ENCODE measurements around the gene CA4. TPM values are rescaled to one million over a fixed set of nuclear protein-coding genes. Genes with fewer than 3 reads are reported as not detected.

Gene CA4
- total RNA-seq, 1 experiment from 2014 or later, result not detected

- no peak for DNase-seq (ENCODE audit: extremely low read depth, low read depth)
Measured at GRCh38 chr17:60153606-60154390, 4.0 kb downstream of the CA4 start.

GRCh38 chr17:60154616-60155426 is 5.0 kb downstream of the CA4 start:
- no peak for DNase-seq (ENCODE audit: extremely low read depth, low read depth)

- no peak for DNase-seq (ENCODE audit: extremely low read depth, low read depth)
Measured at GRCh38 chr17:60155427-60155814, 5.6 kb downstream of the CA4 start.

- DNase-seq (ENCODE audit: extremely low read depth, low read depth), result no peak
Measured at GRCh38 chr17:60155815-60156214, 6.0 kb downstream of the CA4 start.

- no peak for DNase-seq (ENCODE audit: extremely low read depth, low read depth)
Measured at GRCh38 chr17:60156746-60157145, 7.0 kb downstream of the CA4 start.

- no peak for DNase-seq (ENCODE audit: extremely low read depth, low read depth)
Measured at GRCh38 chr17:60157487-60158040, 7.8 kb downstream of the CA4 start.

- DNase-seq (ENCODE audit: extremely low read depth, low read depth), result no peak
Measured at GRCh38 chr17:60158751-60159478, 9.1 kb downstream of the CA4 start.

GRCh38 chr17:60159479-60159866 is 9.7 kb downstream of the CA4 start:
- no peak for DNase-seq (ENCODE audit: extremely low read depth, low read depth)

GRCh38 chr17:60160829-60161501 is 11.2 kb downstream of the CA4 start:
- DNase-seq (ENCODE audit: extremely low read depth, low read depth), result no peak

- DNase-seq (ENCODE audit: extremely low read depth, low read depth), result no peak
Measured at GRCh38 chr17:60161598-60162330, 12.0 kb downstream of the CA4 start.

GRCh38 chr17:60163108-60163784 is 13.5 kb downstream of the CA4 start:
- no peak for DNase-seq (ENCODE audit: extremely low read depth, low read depth)

- no peak for DNase-seq (ENCODE audit: extremely low read depth, low read depth)
Measured at GRCh38 chr17:60164164-60164563, 14.4 kb downstream of the CA4 start.

GRCh38 chr17:60164697-60165096 is 14.9 kb downstream of the CA4 start:
- DNase-seq (ENCODE audit: extremely low read depth, low read depth), result no peak

- DNase-seq (ENCODE audit: extremely low read depth, low read depth), result no peak
Measured at GRCh38 chr17:60165223-60165622, 15.4 kb downstream of the CA4 start.

- DNase-seq (ENCODE audit: extremely low read depth, low read depth), result no peak
Measured at GRCh38 chr17:60165971-60166370, 16.2 kb downstream of the CA4 start.

GRCh38 chr17:60167065-60167741 is 17.4 kb downstream of the CA4 start:
- no peak for DNase-seq (ENCODE audit: extremely low read depth, low read depth)

- DNase-seq (ENCODE audit: extremely low read depth, low read depth), result no peak
Measured at GRCh38 chr17:60168654-60169053, 18.9 kb downstream of the CA4 start.

- peak; percentile 17 for DNase-seq (ENCODE audit: extremely low read depth, low read depth)
Measured at GRCh38 chr17:60169921-60170817, 20.4 kb downstream of the CA4 start.
